GM18951 (cell line): ENCODE measurements around the gene DCDC1.
"Not testable (repeated sequence)": the region's sequence is repeated elsewhere in the genome, so short reads cannot be mapped to it uniquely, and the experiment has no call there.

Experiments
- POLR2A ChIP-seq: IDR thresholded peaks from 4 replicates; pipeline ENCODE4 v1.6.1; 2011; ENCODE audit warnings: mild to moderate bottlenecking; ENCODE audit not compliant: insufficient read length, insufficient read depth; ENCODE audit errors: extremely low read depth
- in situ Hi-C: fragments of 300-500 bp; cut with MboI; formaldehyde crosslinking; loops from one replicate; pipeline ENCODE4 v1.12.0; 2022; ENCODE audit warnings: low sequenced_read_pairs, mixed read lengths, inconsistent platforms; ENCODE audit not compliant: unreplicated experiment

DCDC1 gene

DNA sequence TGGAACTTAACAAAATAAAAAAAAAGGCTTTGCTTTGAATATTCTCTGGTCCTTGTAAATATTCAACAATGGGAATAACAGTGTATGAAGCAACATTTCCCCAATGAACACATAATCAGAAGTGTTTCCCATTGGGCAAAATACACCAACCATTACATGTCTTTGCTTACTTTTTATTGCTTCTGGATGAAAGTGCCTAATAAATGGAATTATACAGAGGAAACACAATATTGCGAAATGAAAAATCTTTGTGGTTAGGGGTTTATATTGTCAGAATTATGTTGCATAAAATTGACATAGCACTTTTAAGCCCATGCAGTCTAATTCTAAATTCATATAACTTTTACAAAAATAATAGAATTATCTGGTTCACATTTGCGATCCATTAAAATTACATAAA is 386.4 kb downstream of the DCDC1 start:
- in situ Hi-C loops, result no loop called here
- TF ChIP-seq POLR2A, result no peak

DNA sequence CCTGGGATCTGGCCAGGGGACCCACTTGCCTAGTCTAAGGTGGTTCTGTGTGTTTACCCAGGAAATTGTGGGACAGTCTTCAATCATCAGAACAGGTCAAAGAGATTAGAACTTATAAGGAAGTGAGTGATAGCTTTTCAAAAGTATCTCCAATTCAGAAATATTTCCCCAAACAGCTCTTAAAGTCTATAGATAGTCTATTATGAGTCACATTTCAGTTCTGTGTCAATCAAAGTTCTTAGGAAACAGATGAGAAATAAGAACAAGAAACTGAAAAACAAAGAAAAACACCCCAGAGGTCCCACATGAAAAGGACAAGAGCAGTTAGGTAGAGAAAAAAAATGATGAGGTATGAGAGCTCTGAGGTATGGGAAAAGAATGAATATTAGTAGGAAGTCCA is 402.0 kb downstream of the DCDC1 start:
- in situ Hi-C loops, result no loop called here
- no peak for TF ChIP-seq POLR2A

DNA sequence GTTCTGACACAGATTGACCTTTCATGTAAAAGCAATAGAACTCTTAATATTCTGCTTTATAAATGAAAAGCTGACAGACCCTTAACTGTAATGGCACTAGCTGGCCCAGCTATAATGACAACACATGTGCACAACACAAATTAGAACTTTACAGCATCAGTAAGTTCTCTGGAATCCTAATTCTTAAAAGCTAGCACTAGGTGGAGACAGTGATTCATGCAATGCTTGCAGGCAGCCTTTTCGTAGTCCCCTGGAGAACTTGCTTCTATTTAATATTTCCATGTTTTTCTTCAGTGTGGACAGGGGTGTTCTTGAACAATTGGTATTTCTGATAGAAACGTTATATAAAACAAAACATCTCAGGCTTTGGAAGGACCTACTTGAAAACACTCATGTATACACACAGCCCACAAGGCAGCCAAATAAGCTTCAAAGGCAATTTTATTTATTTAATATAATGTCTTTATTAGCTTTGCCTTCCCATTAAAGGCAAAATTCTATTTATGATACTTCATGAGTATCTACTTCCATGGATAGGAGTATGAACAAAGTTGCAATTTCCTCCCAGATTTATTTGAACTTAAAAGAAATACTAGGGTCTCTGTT is 409.0 kb downstream of the DCDC1 start:
- TF ChIP-seq POLR2A, result no peak
- in situ Hi-C loops, result no loop called here

DNA sequence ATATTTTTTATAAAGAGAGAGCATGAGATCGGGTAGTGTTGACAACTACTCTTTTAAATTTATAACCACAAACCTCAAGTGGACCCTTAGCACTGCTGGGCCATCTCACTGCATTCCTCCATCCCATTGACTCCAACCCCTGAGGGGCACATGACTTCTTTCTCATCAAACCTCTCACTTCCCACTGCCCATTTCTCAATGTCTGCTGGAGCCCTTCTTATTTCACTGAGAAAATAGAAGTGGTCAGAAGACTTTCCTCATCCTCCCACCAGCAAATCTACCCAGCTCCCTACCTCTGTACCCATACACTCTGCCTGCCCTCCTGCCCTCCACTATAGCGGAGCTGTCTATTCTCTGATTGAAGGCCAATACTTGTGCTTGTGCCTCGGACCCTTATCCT is 412.8 kb downstream of the DCDC1 start:
- TF ChIP-seq POLR2A, result no peak
- in situ Hi-C loops, result no loop called here

DNA sequence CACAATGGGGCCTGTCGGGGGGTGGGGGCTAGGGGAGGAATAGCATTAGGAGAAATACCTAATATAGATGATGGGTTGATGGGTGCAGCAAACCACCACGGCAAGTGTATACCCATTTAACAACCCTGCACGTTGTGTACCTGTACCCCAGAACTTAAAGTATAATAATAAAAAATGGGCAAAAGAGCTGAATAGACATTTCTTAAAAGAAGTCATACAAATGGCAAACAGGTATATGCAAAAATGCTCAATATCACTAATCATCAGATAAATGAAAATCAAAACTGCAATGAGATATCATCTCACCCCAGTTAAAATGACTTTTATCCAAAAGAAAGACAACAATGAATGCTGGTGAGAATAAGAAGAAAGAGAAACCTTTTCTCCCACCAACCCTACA is 419.7 kb downstream of the DCDC1 start:
- in situ Hi-C loops, result no loop called here
- no peak for TF ChIP-seq POLR2A

DNA sequence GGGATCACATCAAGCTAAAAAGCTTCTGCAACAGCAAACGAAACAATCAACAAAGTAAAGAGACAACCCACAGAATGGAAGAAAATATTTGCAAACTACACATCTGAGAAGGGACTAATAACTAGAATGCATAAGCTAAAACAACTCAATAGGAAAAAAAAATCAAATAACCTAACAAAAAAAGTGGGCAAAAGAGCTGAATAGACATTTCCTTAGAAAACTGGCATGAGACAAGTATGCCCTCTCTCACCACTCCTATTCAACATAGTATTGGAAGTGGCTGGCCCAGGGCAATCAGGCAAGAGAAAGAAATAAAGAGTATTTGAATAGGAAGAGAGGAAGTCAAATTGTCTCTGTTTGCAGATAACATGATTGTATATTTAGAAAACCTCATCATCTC is 421.8 kb downstream of the DCDC1 start:
- in situ Hi-C loops, result not testable (repeated sequence)

DNA sequence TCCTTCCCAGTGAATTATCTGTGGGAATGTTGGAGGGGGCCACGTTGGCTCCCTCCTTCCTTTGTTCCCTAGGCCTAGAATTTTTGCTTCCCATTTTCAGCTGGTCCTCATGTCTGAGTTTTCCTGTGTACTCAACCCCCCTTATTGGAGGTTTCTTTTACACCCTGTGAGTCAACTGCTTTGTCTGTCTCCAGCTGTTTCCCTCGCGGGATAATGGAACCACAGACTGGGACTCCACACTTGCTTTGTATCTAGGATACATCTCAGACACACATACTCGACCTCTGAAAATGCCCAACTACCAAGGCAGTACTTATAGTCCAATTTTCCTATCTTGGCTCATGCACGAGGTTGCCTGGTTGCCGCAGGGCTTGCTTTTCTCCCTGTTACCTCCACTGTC is 430.7 kb downstream of the DCDC1 start:
- in situ Hi-C loops, result no loop called here
- TF ChIP-seq POLR2A, result no peak

DNA sequence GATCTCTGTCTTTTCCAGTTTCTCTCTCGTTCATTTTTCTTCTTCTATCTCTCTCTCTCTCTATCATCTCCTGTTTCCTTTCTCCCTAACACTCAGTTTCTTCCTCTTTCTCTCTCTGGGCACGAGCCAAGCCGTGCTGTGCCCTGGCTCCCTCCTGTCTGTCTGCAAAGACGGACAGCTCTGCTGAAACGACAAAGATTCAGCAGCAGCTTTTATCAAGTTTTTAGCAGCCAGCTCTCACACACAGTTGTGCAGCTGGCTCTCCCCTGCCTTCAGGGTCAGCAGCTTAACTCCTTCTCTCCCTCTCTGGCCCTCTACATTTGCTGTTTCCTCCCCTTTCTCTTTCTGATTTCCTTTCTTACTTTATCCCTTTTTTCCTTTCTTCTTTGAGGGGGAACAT is 431.4 kb downstream of the DCDC1 start:
- in situ Hi-C loops, result no loop called here
- no peak for TF ChIP-seq POLR2A

DNA sequence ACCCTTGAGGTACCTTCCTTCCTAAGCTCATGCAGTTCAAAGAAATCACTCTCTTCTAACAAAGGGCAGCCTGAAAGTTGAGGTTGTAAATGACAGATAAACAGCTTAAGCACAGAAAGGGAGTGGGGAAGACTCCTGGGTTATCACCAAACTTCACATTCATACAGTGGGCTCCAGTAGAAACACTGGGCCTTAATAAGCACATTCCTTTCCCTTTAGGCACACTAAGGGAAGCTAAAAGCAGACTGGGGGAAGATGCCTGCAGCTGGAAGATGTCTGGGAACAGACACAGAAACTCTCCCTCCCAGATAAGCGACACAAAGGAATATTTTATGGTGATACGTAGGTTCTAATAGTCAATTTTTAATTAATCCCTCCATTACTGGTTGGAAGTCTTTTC is 433.0 kb downstream of the DCDC1 start:
- in situ Hi-C loops, result no loop called here
- no peak for TF ChIP-seq POLR2A

DNA sequence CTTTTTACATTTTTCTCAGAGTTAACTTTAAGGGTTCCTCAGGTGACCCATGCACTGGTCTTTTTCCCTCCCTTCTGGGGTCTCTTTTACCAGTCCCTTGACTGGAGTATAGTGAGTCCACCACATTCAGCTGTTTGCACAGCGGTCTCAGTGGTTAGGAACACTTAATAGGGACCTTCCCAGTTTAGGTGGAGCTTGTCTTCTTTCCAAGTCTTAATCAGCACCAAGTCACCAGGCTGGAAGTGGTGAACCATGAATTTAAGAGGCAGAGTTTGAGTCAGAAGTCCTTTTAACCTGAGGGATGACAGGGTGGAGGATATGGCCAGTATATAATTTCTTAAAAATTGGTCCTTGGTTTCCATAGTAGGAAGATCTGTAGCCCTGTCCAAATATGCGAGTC is 433.7 kb downstream of the DCDC1 start:
- in situ Hi-C loops, result no loop called here
- TF ChIP-seq POLR2A, result no peak

DNA sequence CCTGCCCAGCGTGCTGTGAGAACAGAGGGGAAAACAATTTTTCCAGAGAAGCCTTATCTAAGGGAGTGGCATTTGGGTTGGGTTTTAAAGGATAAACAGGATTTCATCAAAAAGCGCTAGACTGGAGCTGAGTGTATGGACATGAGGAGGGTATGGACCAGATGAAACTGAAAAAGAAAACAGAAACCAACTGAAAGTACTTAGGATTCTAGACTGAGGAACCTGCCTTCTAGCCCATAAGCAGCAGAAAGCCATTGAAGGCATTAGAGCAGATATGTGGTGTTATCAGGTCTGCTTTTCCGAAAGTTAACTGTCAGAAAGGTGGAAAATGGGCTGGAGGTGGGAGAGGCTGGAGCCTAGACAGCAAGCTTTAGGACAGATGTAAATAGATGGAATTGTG is 443.4 kb downstream of the DCDC1 start:
- TF ChIP-seq POLR2A, result no peak
- in situ Hi-C loops, result no loop called here

DNA sequence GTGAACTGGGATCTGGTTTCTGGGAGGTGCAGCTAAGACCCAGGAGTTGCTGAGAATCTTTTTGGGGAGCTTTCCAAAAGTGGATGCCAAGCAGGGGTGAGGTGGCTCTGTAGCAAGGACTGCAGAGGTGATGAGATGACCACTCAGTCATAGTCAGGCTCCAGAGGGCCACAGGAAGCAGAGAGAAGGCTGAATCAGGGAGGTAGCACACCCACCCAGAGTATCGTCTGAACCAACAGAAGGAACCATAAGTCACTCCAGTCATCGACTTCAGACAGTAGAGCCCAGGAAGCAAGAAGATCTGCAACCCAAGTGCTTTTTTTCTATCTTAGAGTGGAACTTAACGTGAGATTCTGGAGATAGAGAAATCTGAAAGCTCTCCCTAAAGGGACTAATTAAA is 447.7 kb downstream of the DCDC1 start:
- TF ChIP-seq POLR2A, result no peak
- in situ Hi-C loops, result no loop called here

DNA sequence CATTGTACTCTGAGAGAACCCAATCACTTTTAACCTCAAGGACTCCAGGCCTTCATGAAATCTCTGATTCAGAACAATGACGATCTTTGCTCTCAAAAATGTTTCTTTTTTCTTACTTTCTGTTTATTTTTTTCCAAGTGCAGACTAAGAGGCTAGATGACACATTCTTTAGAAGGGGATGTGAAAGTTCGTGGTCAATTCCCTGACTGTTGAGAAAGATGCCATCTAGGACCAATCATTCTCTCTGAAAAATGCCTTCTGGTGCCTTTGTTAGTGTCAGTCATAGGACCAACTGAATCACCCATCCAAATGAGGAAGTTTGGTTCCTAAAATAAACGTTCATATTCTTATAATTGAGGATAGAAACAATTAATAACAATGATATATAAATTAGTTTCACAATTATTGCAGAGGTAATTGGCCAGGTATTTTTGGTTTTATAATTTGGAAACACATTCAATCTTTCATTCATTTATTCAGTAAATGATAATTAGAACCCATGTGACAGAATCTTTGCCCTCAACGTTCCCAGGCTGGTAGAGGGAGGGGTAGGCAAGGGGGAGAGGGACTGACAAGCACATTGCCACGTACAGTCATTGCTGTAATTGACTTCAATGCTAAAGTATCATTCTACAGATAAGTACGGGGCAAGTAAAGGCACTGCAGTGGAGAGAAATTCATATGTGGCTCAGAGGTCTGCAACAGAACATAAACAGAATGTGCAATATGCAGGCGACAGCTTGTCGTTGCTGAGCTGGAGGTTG is 450.0 kb downstream of the DCDC1 start:
- TF ChIP-seq POLR2A, result no peak
- in situ Hi-C loops, result loop anchor here (10.0 kb wide), 1 partner anchor 565 kb away; no protein-coding TSS in a partner anchor

DNA sequence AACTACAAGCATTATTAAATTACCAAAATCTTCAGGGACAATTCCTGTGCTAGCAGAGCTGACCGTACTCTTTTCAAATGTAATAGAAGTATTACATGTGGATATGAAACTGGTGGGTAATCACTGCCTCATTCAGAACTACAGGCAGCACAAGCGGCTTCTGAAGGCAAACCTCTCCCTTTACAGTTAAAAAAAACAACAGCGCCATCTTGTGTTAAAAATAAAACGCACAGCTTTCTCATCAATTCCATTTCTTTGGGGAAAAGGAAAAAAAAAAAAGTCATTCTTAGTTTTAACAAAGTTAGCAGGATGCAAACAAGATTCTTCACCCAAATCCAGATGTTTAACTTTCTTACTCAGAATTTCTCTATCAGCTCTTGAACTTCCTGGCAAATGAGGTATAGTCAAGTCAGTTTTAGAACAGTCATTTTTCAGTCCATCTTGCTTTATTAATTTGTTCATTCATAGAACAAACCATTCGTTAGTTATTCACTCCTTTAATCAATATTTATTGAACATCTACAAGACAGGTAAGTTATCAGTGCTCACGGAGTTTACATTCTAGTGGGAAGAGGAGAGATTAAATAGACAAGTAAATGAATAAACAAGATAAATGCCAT is 451.6 kb downstream of the DCDC1 start:
- TF ChIP-seq POLR2A, result no peak
- in situ Hi-C loops, result loop anchor here (10.0 kb wide), 1 partner anchor 563 kb away; no protein-coding TSS in a partner anchor
